Smooth muscle cell (in vitro differentiated cells): ENCODE results near the gene GRIK1. TPM values are rescaled to one million over a fixed set of nuclear protein-coding genes. Genes with fewer than 3 reads are reported as not detected.

Experiments used
- DNase-seq: peaks from one replicate; lab custom pipeline; 2025; ENCODE audit not compliant: unreplicated experiment; lab: John Stamatoyannopoulos, UW
- H2AFZ ChIP-seq: fragments of 200-600 bp; sonication (generic); 2 replicates; pipeline ENCODE4 v1.6.0; 2016; ENCODE audit warnings: antibody characterized with exemption, low read depth, mild to moderate bottlenecking
- H3F3A ChIP-seq: fragments of 200-600 bp; sonication (generic); 2 replicates; pipeline ENCODE4 v1.6.0; 2017; ENCODE audit warnings: antibody characterized with exemption, low read depth
- H3K27ac ChIP-seq: fragments of 200-600 bp; sonication (generic); 2 replicates; pipeline ENCODE4 v1.5.1; 2016; ENCODE audit warnings: low read depth, mild to moderate bottlenecking
- H3K27me3 ChIP-seq: fragments of 200-600 bp; sonication (generic); 2 replicates; pipeline ENCODE4 v1.6.1; 2016; ENCODE audit warnings: low read depth, mild to moderate bottlenecking
- H3K36me3 ChIP-seq: fragments of 200-600 bp; sonication (generic); 2 replicates; pipeline ENCODE4 v1.5.1; 2016; ENCODE audit warnings: low read depth
- H3K4me1 ChIP-seq: fragments of 200-600 bp; sonication (generic); 2 replicates; pipeline ENCODE4 v1.5.1; 2016; ENCODE audit warnings: low read depth
- H3K4me2 ChIP-seq: fragments of 200-600 bp; sonication (generic); 2 replicates; pipeline ENCODE4 v1.6.0; 2016; ENCODE audit warnings: mild to moderate bottlenecking
- H3K4me3 ChIP-seq: fragments of 200-600 bp; sonication (generic); 2 replicates; pipeline ENCODE4 v1.5.1; 2016; ENCODE audit warnings: mild to moderate bottlenecking
- H3K79me2 ChIP-seq: fragments of 200-600 bp; sonication (generic); 2 replicates; pipeline ENCODE4 v1.6.0; 2016; ENCODE audit warnings: low read depth, mild to moderate bottlenecking
- H3K9ac ChIP-seq: fragments of 200-600 bp; sonication (generic); 2 replicates; pipeline ENCODE4 v1.6.0; 2016; ENCODE audit warnings: low read depth
- H3K9me3 ChIP-seq: fragments of 200-600 bp; sonication (generic); replicated peaks from 2 replicates; pipeline ENCODE4 v1.5.1; 2016; ENCODE audit warnings: low read depth
- H4K20me1 ChIP-seq: fragments of 200-600 bp; sonication (generic); 2 replicates; pipeline ENCODE4 v1.6.0; 2016; ENCODE audit warnings: low read depth
- WGBS: methylation state at CpG from one replicate; pipeline ENCODE4 v1.1.7; 2016; ENCODE audit warnings: low lambda C conversion rate; 5-methylcytosine and 5-hydroxymethylcytosine counted together
- polyA plus RNA-seq: library from polyadenylated mRNA; unstranded; fragments of >200 nt; fragmentation: Nextera tagmentation; extraction: Ambion mirVana; gene quantifications from 2 replicates; pipeline ENCODE4 v1.2.1, GENCODE V29; 2016
- total RNA-seq: library from RNA; depleted of rRNA; stranded (reverse); fragments of >200 nt; gene quantifications from 2 replicates; pipeline ENCODE4 v1.2.3, GENCODE V29; 2014
- TF ChIP-seq, protein P1 (sequence below): fragments of 200-600 bp; sonication (generic); IDR thresholded peaks from 2 replicates; pipeline ENCODE4 v1.5.1; 2017; ENCODE audit warnings: borderline replicate concordance, mild to moderate bottlenecking, antibody characterized with exemption; ENCODE audit not compliant: insufficient read depth, poor library complexity, severe bottlenecking

The GRIK1 gene
- total and polyA plus RNA-seq, 2 experiments from 2014 or later, result 0.09 TPM; not detected in 1

DNA sequence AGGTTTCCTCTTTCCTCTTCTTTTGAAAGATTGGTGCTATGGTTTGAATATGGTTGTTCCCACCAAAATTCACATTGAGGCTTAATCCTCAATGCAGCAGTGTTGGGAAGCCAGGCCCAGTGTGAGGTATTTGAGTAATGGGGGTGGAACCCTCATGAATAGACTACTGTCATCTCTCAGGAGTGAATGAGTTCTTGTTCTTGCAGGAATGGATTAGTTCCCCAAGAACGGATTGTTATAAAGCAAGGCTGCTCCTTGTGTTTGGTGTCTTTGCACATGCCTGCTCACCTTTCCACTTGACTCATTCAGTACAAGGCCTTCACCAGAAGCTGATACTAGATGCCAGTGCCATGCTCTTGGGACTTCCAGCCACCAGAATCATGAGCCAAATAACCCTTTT lies 417.9 kb downstream of the GRIK1 start:
- Histone ChIP-seq H3K4me3 (no peak overlapping the region), H3K4me1 (no peaks in the 10 kb centered on the region), H3K9ac (no peak overlapping the region), H3F3A (no peaks in the 10 kb centered on the region), H2AFZ (no peak overlapping the region), H3K79me2 (no peaks in the 10 kb centered on the region), H4K20me1 (no peaks in the 10 kb centered on the region), H3K9me3 (no peaks in the 10 kb centered on the region), H3K4me2 (no peak overlapping the region), H3K27me3 (no peaks in the 10 kb centered on the region), H3K36me3 (no peaks in the 10 kb centered on the region), H3K27ac (no peak overlapping the region)
- TF ChIP-seq, protein P1, sequence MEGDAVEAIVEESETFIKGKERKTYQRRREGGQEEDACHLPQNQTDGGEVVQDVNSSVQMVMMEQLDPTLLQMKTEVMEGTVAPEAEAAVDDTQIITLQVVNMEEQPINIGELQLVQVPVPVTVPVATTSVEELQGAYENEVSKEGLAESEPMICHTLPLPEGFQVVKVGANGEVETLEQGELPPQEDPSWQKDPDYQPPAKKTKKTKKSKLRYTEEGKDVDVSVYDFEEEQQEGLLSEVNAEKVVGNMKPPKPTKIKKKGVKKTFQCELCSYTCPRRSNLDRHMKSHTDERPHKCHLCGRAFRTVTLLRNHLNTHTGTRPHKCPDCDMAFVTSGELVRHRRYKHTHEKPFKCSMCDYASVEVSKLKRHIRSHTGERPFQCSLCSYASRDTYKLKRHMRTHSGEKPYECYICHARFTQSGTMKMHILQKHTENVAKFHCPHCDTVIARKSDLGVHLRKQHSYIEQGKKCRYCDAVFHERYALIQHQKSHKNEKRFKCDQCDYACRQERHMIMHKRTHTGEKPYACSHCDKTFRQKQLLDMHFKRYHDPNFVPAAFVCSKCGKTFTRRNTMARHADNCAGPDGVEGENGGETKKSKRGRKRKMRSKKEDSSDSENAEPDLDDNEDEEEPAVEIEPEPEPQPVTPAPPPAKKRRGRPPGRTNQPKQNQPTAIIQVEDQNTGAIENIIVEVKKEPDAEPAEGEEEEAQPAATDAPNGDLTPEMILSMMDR, result no peak
- DNase-seq, result no peak
- 100% methylated on average over 1 of the region's 1 CpG for WGBS

DNA sequence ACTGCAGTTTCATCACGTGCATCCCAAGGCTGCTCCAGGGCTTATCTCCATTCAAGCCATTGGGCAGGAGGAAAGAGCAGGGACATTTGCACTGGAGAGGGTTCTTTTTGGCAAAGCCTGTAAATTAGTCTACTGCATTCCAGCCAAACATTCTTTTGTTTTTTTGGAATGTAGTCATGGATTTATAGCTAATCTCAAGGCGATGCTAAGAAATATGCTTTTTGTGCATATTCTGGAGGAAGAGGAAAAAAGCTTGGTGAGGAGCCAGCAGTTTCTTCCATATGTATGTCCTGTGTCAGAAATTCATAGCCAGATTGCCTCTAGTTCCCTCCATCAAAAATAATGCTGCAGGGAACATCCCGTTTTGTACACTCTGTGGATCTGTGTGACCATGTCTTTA lies 419.6 kb downstream of the GRIK1 start:
- WGBS, result 89% methylated on average over 3 of the region's 3 CpGs
- H3F3A ChIP-seq, result no peaks in the 10 kb centered on the region
- H2AFZ ChIP-seq, result no peak overlapping the region
- H3K27ac ChIP-seq, result no peak overlapping the region
- TF ChIP-seq, protein P1, result no peak
- H3K27me3 ChIP-seq, result no peaks in the 10 kb centered on the region
- H3K79me2 ChIP-seq, result no peaks in the 10 kb centered on the region
- H3K9me3 ChIP-seq, result peaks cover under 1% of the 10 kb centered on the region
- no peak overlapping the region for H3K4me3 ChIP-seq
- no peaks in the 10 kb centered on the region for H3K4me1 ChIP-seq
- no peaks in the 10 kb centered on the region for H4K20me1 ChIP-seq
- DNase-seq, result no peak
- no peak overlapping the region for H3K9ac ChIP-seq
- H3K4me2 ChIP-seq, result no peak overlapping the region
- H3K36me3 ChIP-seq, result no peaks in the 10 kb centered on the region

DNA sequence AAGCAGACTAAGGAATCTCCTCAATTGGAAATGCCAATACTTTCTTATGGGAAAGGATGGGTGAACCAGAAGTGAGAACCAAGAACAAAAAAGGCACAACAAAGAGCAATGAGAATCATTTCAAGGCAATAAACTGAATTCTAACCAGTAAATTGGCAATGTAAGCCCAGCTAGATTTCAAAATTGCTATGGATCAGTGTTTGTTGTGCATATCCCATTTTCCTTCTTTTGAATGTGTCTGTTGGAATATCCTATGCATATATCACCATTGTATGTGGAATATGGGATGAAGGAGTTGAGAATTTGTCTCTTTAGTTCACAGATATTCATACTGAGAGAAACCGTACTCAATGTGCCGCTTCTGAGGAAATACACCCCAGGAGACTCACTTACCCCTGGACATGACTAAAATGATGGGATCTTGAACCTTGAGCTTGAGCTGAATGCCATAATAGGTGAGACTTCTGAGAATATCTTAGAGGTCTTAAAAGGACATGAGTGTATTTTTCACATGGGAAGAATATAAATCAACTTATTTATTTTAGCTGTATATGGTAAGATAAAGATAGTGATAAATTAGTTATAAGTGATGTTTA lies 425.0 kb downstream of the GRIK1 start:
- TF ChIP-seq, protein P1, result no peak
- Histone ChIP-seq H4K20me1 (no peaks in the 10 kb centered on the region), H3K4me3 (no peak overlapping the region), H3K9ac (no peak overlapping the region), H3K9me3 (peaks cover 7% of the 10 kb centered on the region), H3K4me2 (no peak overlapping the region), H3K27me3 (no peaks in the 10 kb centered on the region), H3K4me1 (no peaks in the 10 kb centered on the region), H3F3A (no peaks in the 10 kb centered on the region), H3K36me3 (no peaks in the 10 kb centered on the region), H3K27ac (no peak overlapping the region), H2AFZ (no peak overlapping the region), H3K79me2 (no peaks in the 10 kb centered on the region)
- DNase-seq, result no peak
- 96% methylated on average over 2 of the region's 2 CpGs for WGBS

DNA sequence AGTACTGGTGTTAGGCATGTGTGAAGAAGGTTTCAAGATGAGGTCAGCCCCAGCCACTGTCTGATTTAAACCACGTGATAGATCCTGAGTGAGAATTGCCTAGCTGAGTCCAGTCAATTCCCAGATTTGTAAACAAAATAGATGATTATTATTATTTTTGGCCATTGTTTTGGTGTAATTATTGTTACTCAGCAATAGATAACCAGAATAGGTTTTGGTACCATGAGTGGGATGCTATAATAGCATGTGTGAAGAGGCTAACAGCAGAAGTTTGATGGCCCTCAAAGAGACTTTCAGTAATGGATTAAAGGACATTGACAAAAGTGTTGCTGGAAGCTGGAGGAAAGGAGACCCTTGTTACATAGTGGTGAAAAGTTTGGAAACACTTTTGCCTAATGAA lies 426.3 kb downstream of the GRIK1 start:
- Histone ChIP-seq H3K27ac (no peak overlapping the region), H3K27me3 (no peaks in the 10 kb centered on the region), H3K4me3 (no peak overlapping the region), H3K4me2 (no peak overlapping the region), H2AFZ (no peak overlapping the region), H4K20me1 (no peaks in the 10 kb centered on the region), H3K9me3 (peaks cover 7% of the 10 kb centered on the region), H3F3A (no peaks in the 10 kb centered on the region), H3K4me1 (no peaks in the 10 kb centered on the region), H3K79me2 (no peaks in the 10 kb centered on the region), H3K9ac (no peak overlapping the region), H3K36me3 (no peaks in the 10 kb centered on the region)
- WGBS, result 81% methylated on average over 1 of the region's 1 CpG
- no peak for DNase-seq
- TF ChIP-seq, protein P1, result no peak
